ENCODE results near the gene DOCK11.

DOCK11 gene

DNA sequence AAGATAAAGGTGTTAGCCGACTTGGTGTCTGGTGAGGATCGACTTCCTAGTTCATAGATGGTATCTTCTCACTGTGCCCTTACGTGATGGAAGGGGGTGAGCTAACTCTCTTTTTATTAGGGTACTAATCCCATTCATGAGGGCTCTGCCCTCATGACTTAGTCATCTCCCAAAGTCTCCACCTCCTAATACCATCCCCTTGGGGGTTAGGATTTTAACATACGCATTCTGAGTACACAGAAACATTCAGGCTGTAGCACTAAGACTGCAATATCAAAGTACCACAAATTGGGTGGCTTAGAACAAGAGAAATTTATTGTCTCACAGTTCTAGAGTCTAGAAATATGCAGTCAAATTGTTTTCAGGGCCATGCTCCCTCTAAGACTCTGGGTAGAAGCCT is 173.8 kb downstream of the DOCK11 start:
- CTCF ChIA-PET: no interaction called here
- TF ChIP-seq ZBTB11 (tag by site-specific recombination; conservative IDR thresholded peaks at IDR 0.05; ENCODE audit: low read depth) (no peak), ZNF548 (tag by site-specific recombination; IDR thresholded peaks at IDR 0.05) (no peak), BCL11A (tag by site-specific recombination; IDR thresholded peaks at IDR 0.05; ENCODE audit: low read depth) (no peak), ZNF626 (tag by site-specific recombination; IDR thresholded peaks at IDR 0.05) (no peak), WT1 (tag by site-specific recombination; IDR thresholded peaks at IDR 0.05) (no peak), ZNF184 (tag by site-specific recombination; IDR thresholded peaks at IDR 0.05) (no peak), ZNF791 (tag by site-specific recombination; IDR thresholded peaks at IDR 0.05) (no peak), ZBTB20 (tag by site-specific recombination; IDR thresholded peaks at IDR 0.05) (no peak), TRIM28 (IDR thresholded peaks at IDR 0.05; ENCODE audit: borderline replicate concordance, low read length) (no peak), BCL11B (tag by site-specific recombination; IDR thresholded peaks at IDR 0.05; ENCODE audit: low read depth) (no peak), KLF10 (tag by site-specific recombination; IDR thresholded peaks at IDR 0.05) (no peak), ZIC2 (tag by site-specific recombination; IDR thresholded peaks at IDR 0.05) (no peak)
- TF ChIP-seq, protein P1, sequence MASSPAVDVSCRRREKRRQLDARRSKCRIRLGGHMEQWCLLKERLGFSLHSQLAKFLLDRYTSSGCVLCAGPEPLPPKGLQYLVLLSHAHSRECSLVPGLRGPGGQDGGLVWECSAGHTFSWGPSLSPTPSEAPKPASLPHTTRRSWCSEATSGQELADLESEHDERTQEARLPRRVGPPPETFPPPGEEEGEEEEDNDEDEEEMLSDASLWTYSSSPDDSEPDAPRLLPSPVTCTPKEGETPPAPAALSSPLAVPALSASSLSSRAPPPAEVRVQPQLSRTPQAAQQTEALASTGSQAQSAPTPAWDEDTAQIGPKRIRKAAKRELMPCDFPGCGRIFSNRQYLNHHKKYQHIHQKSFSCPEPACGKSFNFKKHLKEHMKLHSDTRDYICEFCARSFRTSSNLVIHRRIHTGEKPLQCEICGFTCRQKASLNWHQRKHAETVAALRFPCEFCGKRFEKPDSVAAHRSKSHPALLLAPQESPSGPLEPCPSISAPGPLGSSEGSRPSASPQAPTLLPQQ (tag by site-specific recombination; IDR thresholded peaks at IDR 0.05): no peak
- H3K27ac ChIP-seq (ENCODE audit: extremely low read depth, low read depth, low read length): no peak overlapping the region
- no peak overlapping the region for H3K4me3 ChIP-seq (ENCODE audit: low read depth, low read length)
- no peaks in the 10 kb centered on the region for H3K9me3 ChIP-seq (ENCODE audit: control insufficient read depth, insufficient read depth, low read depth, low read length)
- H3K36me3 ChIP-seq (ENCODE audit: control insufficient read depth in 2 of 2, insufficient read depth in 1 of 2, low read length in 2 of 2): no peaks in the 10 kb centered on the region; a peak in 1 of 3 replicates
- POLR2A ChIA-PET: no interaction called here
- no peaks in the 10 kb centered on the region for H3K4me1 ChIP-seq (ENCODE audit: control insufficient read depth, insufficient read depth, low read length)

- Histone ChIP-seq H3K4me3 (ENCODE audit: low read depth, low read length) (no peak overlapping the region), H3K4me1 (ENCODE audit: control insufficient read depth, insufficient read depth, low read length) (no peaks in the 10 kb centered on the region), H3K36me3 (ENCODE audit: control insufficient read depth in 2 of 2, insufficient read depth in 1 of 2, low read length in 2 of 2) (no peaks in the 10 kb centered on the region; a peak in 1 of 3 replicates), H3K27ac (ENCODE audit: extremely low read depth, low read depth, low read length) (no peak overlapping the region), H3K9me3 (ENCODE audit: control insufficient read depth, insufficient read depth, low read depth, low read length) (no peaks in the 10 kb centered on the region)
- ChIA-PET POLR2A (interaction anchor here (0.6 kb wide), 1 partner anchor 43 kb away, joined by 4 read pairs; no protein-coding TSS in a partner anchor), CTCF (no interaction called here)
- TF ChIP-seq ZNF629 (tag by site-specific recombination; IDR thresholded peaks at IDR 0.05): no peak
- peak; percentile 91; the same call in 1 of the 2 replicates for TF ChIP-seq ZNF214 (tag by site-specific recombination; IDR thresholded peaks at IDR 0.05; ENCODE audit: borderline replicate concordance)
Observed at GRCh38 chrX:118675326-118675965, 179.8 kb downstream of the DOCK11 start.

DNA sequence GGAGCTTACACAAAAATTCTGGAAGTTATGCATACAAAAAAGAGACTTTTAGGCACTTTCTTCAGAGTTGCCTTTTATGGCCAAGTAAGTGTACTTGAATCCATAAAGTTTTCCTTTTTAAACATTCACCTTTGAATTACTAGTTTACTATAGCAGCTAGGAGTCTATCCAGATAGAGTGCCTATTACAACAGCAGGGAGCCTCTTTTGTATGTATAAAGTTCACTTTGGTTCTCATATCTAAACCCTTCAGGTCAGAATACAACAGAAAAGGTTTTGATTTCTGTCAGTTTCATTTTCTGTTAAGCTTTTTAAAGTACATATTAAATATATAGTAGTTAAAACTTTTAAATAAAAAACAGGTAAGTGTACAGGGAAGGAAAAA is 180.3 kb downstream of the DOCK11 start:
- TF ChIP-seq ZNF664 (tag by site-specific recombination; IDR thresholded peaks at IDR 0.05) (no peak), PRDM6 (tag by site-specific recombination; IDR thresholded peaks at IDR 0.05) (peak; percentile 73)
- H3K27ac ChIP-seq (ENCODE audit: extremely low read depth, low read depth, low read length): no peak overlapping the region
- H3K36me3 ChIP-seq (ENCODE audit: control insufficient read depth in 2 of 2, insufficient read depth in 1 of 2, low read length in 2 of 2): no peaks in the 10 kb centered on the region; a peak in 1 of 3 replicates
- no peaks in the 10 kb centered on the region for H3K9me3 ChIP-seq (ENCODE audit: control insufficient read depth, insufficient read depth, low read depth, low read length)
- ChIA-PET CTCF (interaction anchor here (0.5 kb wide), 1 partner anchor 1071 kb away, joined by 4 read pairs; no protein-coding TSS in a partner anchor), POLR2A (no interaction called here)
- H3K4me3 ChIP-seq (ENCODE audit: low read depth, low read length): no peak overlapping the region
- no peaks in the 10 kb centered on the region for H3K4me1 ChIP-seq (ENCODE audit: control insufficient read depth, insufficient read depth, low read length)

All from HEK293 (cell line).